NOMO-1 (cell line): Measurements from ENCODE around the gene CYP2D6.
"Not testable (repeated sequence)": the region's sequence is repeated elsewhere in the genome, so short reads cannot be mapped to it uniquely, and the experiment has no call there.

Experiments used
- DNase-seq, 2 experiments: peaks; one replicate each; lab custom pipeline; 2025; ENCODE audit not compliant: unreplicated experiment in 2 of 2; lab: John Stamatoyannopoulos, UW

CYP2D6 gene

DNA sequence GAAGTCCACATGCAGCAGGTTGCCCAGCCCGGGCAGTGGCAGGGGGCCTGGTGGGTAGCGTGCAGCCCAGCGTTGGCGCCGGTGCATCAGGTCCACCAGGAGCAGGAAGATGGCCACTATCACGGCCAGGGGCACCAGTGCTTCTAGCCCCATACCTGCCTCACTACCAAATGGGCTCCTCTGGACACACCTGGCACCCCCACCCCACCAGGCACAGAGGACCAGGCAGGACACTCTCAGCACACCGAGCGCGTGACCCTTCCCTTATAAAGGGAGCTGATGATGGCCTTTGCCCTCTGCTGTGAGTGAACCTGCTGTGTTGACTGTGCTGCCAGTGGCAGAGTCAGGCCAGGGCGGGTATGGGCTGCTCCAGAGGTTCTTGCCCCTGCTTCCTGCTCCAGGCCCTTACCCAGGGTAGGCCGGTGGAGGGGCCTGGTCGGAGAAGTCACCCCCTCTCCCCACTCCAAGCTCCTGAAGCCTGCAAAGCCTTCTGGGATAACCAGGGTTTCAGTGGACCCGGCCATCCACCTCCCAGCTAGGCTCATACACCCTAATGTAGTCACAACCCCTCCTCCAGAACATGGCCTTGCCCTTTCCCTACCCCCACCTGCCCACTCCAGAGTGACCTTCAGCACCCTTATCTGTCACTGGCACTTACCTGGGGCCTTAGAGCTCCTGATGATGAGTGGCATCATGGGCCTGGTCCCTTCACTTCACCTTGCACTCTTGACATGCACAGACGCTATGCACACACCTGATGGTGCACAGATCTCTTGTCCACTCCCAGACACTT is at the start of gene CYP2D6:
Gene CYP2D6, minus strand, starts transcription at position 172 of the 793 bp plus-strand sequence. Its CDS starts 19 bp downstream, at position 153.
- not testable (repeated sequence) for DNase-seq

DNA sequence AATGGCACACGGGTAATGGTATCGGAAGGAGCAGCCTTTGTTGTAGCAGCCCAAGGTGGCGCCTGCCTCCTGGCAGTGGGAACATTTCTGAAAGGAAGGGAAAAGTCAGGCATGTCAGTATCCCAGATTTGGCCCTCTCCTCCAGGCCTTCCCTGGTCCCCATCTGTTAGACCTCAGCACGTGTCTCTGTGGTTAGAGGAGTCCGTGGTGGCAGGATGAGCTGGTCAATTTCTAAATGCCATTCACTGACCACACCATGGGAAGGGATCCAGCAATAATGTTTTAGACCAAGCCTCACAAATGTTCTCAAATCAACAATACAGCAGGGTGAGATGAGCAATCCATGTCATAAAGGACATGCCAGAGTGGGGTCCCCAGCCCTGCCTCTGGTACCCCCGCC is 49.0 kb upstream of the CYP2D6 start:
- DNase-seq, result no peak

DNA sequence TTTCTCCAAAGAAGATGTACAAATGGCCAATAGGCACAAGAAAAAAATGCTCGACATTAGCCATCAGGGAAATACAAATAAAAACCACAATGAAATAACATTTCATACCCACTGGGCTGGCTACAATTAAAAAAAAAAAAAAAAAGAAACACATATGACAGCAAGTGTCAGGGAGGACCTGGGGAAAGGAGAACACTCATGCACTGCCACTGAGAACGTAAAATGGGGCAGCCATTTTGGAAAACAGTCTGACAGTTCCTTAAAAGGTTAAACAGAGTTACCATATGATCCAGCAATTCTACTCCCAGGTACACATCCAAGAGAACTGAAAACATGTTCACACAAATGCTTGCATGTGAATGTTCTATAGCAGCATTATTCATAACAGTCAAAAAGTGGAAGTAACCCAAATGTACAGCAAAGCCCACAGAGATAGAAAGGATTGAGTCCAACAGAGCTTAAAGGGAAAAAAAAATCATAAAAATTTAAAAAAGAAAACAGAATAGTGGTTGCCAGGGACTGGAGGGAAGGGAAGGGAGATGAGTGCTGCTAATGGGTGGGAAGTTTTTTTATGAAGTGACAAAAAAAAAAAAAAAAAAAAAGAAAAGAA is 48.4 kb upstream of the CYP2D6 start:
- DNase-seq, result no peak

DNA sequence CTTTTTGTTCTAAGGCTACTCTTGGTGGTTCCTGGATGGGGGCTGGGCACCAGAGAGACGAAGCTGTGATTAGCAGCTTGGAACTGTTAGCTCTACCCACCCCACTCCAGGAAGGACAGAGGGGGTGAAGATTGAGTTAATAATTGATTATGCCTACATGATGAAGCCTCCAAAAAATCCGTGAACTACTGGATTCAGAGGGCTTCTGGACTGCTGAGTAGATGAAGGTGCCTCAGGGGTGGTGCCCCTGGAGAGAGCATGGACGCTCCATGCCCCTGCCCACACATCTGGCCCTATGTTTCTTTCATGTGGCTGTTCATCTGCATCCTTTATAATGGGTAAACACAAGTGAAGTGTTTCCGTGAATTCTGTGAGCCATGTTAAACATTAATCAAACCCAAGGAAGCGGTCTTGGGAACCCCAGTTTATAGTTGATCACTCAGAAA is 47.3 kb upstream of the CYP2D6 start:
- no peak for DNase-seq

DNA sequence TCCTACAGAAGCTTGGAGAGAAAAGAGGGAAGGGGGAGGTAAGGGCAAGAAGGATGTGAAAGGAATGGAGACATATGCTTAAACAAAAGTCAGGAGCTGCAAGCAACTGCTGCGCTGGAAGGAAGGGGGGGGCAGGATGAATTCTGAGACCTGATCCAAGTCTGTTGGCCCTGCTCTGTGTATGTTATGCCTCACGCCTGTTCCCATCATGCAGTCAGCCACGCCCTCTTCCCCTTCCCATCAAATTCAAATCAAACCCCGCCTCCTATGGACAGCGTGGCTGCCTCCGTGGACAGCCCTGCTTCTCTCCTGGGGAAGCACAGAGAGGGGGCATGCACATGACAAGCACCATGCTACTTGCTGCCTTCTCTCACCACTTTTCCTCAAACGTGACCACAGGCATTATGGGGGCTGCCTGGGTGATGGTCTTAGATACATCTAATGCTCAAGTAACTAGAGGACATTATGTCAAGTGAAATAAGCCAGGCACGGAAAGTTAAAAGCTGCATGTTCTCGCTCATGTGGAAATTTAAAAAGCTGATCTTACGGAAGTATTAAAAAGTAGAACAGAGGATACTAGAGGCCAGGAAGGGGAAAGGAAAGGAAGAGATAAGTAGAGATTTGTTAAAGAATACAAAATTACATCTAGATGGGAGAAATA is 45.8 kb upstream of the CYP2D6 start:
- DNase-seq, result no peak

DNA sequence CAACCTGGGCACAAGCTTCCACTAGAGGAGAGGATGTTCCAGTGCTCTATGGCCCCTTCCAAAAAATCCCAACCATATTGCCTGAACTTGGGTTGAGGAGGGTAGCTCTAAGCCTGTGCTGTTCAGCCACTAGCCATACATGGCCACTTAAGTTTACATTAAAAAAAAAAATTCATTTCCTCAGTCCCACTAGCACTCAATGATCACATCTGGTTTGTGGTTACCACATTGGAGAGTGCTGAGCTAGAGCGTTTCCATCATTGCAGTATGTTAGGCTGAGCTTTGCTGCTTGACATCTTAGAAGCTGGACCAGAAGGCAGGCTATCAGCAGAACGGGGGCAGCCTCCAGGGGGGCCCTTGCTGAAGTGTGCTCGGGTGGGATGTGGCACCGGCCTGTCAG is 43.5 kb upstream of the CYP2D6 start:
- no peak for DNase-seq

DNA sequence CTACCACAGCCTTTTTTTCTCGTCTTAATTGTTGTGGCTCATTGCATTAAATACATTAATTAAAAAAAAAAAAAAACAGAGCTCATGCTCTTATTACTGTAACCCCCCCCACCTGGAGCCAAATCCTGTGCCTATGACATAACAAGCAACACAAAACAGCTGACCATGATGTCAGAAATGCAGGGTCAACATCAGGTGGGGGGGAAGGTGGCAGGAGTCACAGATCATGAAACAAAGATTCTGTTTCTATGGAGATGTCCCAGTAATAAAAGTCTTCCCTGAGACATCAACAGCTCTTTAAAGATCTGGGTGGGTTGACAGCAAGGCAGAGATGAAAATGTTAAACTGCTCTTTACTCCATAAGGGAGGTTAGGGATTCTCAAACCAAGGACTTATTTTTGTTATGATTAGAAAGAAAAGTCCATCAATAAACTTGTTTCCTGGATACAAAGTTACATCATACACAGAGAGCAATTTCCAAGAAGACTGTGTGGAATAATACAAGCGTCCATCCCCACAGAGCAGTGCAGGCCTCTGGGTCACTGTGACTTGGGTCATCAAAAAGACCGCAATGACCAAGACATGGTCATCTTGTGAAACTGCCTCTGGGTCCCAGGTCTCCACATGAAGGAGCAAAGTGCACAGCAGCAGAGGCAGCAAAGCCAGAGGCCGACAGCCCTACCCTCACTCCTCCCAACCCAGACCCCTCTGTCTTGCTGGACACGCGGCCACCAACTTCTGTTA is 42.7 kb upstream of the CYP2D6 start:
- DNase-seq, result no peak

DNA sequence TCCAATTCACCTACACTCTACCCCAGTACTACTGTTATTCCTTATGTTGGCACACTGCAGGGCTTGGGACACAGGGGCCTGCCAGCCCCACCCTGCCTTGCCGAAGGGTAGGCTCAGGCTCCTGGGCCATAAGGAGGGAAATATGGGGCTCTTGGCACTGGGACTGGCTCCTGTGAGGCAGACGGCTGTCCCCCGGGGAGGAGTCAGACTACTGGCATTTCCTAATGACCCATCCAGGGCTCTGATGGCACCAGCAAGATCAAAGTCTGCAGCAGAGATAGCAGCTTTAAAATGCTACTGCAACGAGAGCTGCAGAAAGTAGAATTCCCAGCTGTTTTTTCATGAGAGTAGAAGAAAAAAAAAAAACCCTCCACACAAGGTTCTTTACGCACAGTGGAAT is 42.2 kb upstream of the CYP2D6 start:
- no peak for DNase-seq

DNA sequence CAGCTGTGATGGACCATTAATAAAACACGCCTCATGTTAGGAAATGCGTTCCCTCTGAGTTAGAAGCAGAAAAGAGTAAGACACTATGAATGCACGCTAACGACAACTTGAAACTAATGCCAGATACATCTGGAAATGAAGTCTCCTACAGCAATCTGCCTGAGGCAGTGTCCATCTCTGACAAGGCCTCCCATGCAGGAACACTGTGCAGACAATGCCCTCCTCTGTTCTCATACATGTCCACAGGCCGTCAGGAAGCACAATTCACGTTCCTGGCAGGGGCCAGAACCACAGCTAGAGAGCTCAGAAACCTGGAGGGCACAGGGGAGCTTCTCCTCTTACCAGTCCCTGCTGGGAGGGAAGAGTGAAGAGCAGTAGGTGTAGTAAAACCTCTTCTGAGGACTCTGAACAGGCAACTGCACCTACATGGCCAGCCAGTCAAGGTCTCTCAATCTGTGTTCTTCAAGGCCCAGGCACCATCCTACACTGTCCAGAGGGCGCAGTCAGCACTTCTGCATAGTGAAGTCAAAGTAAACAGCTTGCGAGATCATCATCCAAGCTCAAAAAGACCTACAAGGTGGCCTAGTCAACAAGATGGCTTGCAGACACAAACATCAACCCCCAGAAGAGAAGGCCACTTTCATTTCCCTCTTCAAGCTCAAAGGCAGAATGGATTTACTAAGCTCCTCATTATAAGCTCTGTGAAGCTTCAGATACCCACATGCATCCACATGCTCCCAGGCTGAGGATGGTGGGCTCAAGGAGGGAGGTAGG is 41.5 kb upstream of the CYP2D6 start:
- DNase-seq, result no peak

DNA sequence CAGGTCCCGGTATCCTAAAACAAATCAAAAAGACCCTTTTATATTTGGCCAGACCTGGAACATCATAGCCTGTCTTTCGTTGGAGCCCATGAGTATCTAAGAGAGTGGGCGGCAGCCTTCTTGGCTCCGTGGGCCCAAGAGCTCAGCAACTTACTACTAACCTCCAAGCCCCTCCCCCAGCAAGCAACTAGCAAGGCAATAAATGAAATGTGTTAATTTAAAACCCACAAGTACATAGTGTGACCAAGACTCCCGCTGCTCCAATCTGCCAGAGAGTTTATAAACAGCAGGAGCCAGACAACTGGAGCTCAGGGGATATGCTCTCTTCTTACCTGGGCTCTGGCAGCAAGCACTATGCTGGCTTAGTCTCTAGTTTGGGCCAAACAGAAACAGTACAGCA is 40.8 kb upstream of the CYP2D6 start:
- DNase-seq, result no peak

DNA sequence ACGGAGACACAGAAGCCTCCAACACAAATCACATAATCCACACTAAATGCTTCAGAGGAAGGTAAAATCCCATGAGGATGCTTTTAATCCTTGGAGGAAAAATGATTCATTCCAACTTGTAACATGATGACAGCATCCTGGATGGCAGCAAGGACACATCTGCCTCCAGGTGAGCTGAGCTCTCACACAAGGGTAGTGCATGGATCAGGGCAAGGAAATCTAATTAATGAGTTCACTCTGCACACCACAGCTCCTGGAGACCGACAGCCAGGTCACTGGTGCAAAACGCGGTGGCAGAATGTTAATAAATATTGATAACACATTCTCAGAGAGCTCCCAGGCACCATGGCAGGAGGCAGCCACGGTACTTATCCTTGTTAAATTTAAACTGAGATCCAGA is 40.3 kb upstream of the CYP2D6 start:
- DNase-seq, result no peak

DNA sequence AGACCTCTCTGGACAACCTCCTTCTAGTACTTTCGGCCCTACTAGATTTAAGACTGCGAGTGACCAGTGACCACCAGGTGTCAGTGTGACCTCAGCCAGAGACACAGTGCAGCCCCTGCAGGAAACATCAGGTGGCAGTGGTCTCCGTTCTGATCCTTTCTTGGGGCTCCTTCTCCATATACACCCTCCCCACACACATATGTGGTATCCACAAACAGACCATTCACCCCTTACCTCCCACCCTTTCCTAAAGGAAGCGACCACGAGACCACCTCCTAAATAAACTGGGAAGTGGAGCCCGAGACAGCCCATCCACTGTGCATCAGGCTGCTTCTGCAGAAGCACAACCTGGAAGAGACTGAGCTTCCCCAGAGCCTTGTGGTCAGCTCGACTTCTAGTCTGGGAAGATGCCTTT is 38.5 kb upstream of the CYP2D6 start:
- DNase-seq, result peak; percentile 6 to 60

DNA sequence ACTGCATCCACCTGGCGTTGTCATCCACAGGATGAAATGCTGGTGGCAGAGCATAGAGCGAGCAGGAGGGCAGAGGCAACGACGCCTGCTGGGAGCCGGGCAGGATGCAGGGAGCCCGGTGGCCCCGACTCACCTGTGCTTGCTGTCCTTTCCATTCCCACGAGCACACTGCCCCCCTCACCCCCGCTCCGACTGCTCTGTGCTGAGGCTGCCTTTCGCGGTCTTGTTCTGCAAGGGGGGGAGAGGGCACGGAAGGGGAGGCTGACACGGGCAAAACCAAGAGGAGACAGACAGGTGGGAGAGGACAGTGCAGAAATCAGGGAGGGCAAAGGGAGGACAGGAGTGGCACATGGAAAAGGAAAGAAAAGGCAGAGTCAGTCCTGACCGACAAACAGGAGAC is 37.9 kb upstream of the CYP2D6 start:
- no peak for DNase-seq

DNA sequence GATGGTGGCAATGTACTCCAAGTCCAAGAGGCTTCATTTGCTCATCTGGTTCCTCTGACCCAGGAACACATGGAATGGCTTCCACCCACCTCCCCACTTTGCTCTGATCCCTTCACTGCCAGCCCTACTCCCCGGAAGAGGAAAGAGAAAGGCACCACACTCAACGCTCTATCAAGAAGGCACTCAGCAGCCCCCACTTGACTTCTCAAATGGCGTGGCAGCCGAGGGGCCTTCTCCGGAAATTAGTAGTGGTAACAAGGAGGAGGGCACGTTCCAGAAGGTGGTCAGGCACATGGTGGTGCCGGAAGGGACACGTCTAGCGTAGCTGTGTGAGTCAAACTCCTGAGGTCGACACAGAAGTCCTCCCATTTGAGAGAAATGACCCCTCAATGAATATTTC is 36.5 kb upstream of the CYP2D6 start:
- no peak for DNase-seq

DNA sequence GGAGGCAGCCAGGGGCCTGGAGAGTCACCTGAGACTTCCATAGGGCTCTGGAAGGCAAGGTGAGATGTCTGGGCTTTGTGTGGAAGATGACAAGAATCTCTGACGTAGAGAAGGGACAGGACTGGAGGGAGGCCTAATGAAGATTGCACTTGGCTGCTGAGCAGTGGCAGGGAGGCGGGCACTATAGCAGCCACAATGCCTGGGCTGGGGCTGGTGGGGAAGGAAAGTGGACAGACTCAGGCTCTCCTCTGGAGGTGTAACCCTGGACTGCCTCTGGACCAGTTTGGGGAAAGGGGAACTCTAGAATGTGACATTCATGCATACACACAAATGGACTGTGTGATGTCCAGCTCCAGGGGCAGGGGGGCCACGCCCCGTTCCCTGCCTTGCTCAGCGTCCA is 34.3 kb upstream of the CYP2D6 start:
- DNase-seq, result no peak

DNA sequence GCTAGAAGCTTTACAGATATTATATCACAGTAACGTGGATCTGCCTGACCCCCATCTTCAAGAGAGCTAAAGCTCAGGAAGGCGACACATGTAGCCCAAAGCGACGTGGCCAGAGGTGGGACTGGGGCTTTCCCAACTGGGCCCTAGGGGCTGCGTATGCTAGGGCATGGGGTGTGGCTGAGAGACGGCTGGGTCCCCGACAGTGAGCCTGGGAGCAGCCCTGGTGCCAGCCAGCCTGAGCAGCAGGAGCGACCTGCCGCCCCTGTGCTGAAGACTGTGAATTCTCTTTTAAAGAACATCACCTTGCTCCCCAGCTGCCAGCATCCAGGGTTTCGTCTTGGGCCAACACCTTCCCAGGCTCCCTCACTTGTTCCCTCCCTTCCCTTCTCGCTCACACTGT is 32.9 kb upstream of the CYP2D6 start:
- no peak for DNase-seq

DNA sequence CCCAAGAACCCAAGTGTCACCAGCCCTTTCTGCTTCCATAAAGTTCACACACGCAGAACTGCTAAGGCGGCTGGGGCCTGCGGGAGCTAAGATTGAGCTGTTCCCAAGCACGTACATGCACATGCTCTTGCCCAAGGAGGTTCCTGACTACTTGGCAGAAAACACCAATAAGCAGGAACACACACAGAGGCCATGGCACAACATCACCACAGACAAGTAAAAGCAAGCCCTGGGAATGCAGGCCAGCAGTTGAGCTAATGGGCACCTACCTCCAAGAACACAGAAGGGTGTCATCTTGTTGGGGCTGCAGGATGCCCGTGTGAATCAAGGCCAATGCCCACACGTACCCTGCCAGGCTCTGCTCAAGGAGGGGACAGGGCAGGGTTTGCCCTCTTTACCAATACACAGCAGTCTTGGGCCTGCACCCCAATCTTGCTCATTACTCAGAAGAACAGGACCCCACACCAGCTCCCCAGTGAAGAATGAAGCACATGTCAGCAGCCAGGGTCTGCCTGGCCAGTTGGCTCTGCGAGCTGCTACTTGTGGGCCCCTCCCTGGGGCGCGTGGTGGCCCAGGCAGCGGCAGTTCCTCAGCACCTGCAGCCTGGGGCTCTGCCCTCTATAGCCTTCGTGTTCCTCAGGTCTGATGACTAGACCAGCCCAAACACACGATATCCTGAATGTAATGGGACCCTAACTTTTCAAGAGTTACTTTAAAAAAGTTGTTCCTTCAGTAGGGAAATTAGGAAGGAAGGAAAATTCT is 32.3 kb upstream of the CYP2D6 start:
- no peak for DNase-seq

DNA sequence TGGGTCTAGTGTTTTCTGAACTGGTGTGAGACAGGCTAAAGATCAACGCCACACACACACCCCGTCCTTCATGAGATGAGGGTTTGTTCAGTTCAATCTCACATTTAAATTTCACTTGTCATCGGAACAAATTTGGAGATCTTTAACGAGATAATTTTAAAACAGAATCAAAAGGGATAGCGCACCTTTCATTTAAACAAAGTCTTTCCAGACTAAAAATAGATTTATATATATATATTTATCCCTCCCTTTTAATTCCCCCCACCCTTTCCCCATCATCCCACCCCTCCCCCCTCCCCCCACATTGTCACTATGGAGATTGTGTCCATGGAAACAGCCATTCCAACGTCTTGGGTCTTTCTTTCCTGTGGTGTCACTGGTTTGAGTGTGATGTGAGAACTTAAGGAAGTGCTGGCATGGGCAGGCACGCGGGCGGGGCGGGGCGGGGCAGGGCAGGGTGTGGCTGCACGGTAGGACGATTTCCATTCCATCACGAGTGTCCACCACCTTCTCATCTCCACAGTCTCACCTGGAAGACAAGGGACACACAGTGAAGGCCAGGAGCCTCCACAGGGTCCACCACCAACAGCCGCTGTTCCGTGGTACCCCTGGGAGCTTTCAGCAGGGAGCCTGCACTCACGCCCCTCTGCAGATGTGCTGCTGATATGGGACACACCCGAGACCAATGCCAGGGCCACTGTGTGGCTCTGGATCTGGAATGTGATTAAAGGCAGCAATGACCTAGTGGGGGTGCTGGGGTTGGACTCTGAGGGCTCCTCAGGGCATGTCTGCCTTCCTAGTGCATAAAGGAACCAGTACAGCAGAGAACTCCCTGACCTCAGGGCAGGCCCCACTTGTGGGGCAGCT is 30.5 kb upstream of the CYP2D6 start:
- no peak for DNase-seq

DNA sequence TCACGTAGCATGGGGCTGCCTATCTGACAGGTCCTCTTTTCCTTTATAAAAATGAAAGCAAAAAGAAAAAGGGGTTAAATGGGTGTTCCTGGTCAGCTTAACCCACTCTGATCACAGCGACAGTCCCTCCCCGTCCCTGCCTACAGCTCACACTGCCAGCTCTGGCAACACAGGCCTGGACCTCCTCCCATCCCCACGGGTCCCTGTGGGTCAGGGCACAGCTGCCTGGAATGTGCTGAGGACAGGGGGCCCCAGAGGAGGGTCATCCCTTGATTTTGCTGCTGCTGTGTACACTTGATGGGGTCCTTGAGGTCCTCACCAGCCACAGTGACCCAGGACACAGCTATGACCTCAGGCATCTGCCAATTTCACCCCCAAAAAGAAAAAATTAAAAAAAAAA is 29.6 kb upstream of the CYP2D6 start:
- no peak for DNase-seq
